Muscle layer of colon (tissue), 2 donors: ENCODE data around the gene SNAI1.

Experiments used
- H3K27ac ChIP-seq: one replicate; pipeline ENCODE4 v1.7.0; 2013; ENCODE audit warnings: low read depth, mild to moderate bottlenecking, low read length, moderate library complexity
- H3K27me3 ChIP-seq, 2 donors: one replicate each; pipeline ENCODE4 v1.7.0; 2013; ENCODE audit warnings: low read length in 2 of 2, mild to moderate bottlenecking in 2 of 2; ENCODE audit not compliant: insufficient read depth in 2 of 2, control insufficient read depth in 1 of 2
- H3K36me3 ChIP-seq: one replicate; pipeline ENCODE4 v1.7.0; 2013; ENCODE audit warnings: mild to moderate bottlenecking, low read length; ENCODE audit not compliant: insufficient read depth
- H3K4me1 ChIP-seq: one replicate; pipeline ENCODE4 v1.7.0; 2013; ENCODE audit warnings: mild to moderate bottlenecking, low read length; ENCODE audit not compliant: insufficient read depth
- H3K4me3 ChIP-seq, 2 donors: one replicate each; pipeline ENCODE4 v1.7.0; 2013; ENCODE audit warnings: low read length in 2 of 2, low read depth in 1 of 2, mild to moderate bottlenecking in 1 of 2, moderate library complexity in 1 of 2
- H3K9ac ChIP-seq: one replicate; pipeline ENCODE4 v1.7.0; 2013; ENCODE audit warnings: low read length
- H3K9me3 ChIP-seq: one replicate; pipeline ENCODE4 v1.7.0; 2013; ENCODE audit warnings: mild to moderate bottlenecking, low read length
- donor health status: abdominal sarcoma.
- donor health status: Adenocarcinoma of cecum.

Gene SNAI1

GRCh38 chr20:50017576-50018248 lies 34.9 kb downstream of the SNAI1 start:
- Histone ChIP-seq H3K36me3 (no peaks in the 10 kb centered on the region), H3K27ac (no peak overlapping the region), H3K9ac (no peak overlapping the region), H3K4me1 (peaks cover 24% of the 10 kb centered on the region), H3K9me3 (no peaks in the 10 kb centered on the region), H3K27me3 (no peaks in the 10 kb centered on the region), H3K4me3 (no peak overlapping the region)

- Histone ChIP-seq H3K9ac (no peak overlapping the region), H3K27me3 (no peaks in the 10 kb centered on the region), H3K36me3 (no peaks in the 10 kb centered on the region), H3K9me3 (no peaks in the 10 kb centered on the region), H3K4me3 (no peak overlapping the region), H3K27ac (no peak overlapping the region), H3K4me1 (peaks cover 24% of the 10 kb centered on the region)
Measured at GRCh38 chr20:50019466-50020256, 36.9 kb downstream of the SNAI1 start.

DNA sequence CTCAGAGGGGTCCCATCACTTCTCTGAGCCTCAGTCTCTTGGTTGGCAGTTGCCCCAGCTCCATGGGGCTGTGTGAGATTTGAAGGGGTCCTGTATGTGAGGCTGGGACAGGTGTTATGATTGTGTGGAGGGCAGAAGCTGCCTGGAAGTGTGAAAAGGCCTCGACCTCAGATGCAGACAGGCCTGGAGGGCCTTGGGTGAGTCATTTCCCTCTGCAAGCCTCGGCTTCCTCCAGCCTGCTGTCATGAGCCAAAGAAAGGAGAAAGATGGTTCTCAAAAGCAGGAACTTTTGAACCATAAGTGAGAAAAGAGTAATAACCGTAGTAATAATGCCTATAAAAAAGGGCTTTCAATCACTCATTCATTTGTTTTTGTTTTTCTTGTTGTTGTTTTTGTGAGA lies 37.5 kb downstream of the SNAI1 start:
- no peaks in the 10 kb centered on the region for H3K36me3 ChIP-seq
- H3K9me3 ChIP-seq: no peaks in the 10 kb centered on the region
- H3K4me1 ChIP-seq: peaks cover 24% of the 10 kb centered on the region
- H3K4me3 ChIP-seq: no peak overlapping the region
- H3K27ac ChIP-seq: no peak overlapping the region
- no peak overlapping the region for H3K9ac ChIP-seq
- no peaks in the 10 kb centered on the region for H3K27me3 ChIP-seq

- no peaks in the 10 kb centered on the region for H3K36me3 ChIP-seq
- H3K4me1 ChIP-seq: peaks cover 15% of the 10 kb centered on the region
- H3K27ac ChIP-seq: no peak overlapping the region
- no peak overlapping the region for H3K4me3 ChIP-seq
- no peaks in the 10 kb centered on the region for H3K27me3 ChIP-seq
- no peak overlapping the region for H3K9ac ChIP-seq
- H3K9me3 ChIP-seq: no peaks in the 10 kb centered on the region
Measured at GRCh38 chr20:50022676-50023075, 39.9 kb downstream of the SNAI1 start.

DNA sequence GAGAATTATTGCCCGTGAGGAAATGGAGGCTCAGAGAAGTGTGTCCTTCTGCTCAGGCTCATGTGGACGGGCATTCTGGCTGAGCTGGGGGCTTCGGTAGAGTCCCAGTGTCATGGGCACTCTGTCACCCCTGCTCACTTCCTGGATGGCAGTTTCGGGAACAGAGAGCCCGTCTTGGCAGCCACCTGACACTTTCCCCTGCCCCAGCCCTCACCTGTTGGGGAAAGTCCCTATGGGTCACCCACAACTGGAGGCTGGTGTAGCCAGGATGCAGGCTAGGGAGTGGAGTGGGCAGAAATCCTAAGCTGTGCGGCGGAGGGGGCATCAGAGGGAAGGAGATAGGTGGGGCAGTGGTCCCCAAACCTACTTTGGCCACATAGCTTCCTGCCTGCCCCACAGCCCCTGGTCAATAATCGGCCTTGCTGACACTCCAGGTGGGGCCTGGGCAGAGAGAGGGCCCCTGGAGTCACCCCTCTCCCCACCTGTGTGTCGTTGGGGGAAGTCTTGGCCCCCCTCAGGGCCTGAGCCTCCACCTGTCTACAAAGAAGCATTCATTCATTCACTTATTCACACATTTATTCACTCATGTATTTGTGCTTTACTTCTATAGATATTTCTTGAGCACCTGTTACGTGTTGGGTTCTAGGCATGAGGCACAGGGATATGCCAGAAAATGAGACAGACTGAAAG lies 40.5 kb downstream of the SNAI1 start:
- H3K27ac ChIP-seq: no peak overlapping the region
- no peak overlapping the region for H3K9ac ChIP-seq
- no peaks in the 10 kb centered on the region for H3K36me3 ChIP-seq
- H3K9me3 ChIP-seq: no peaks in the 10 kb centered on the region
- H3K27me3 ChIP-seq: no peaks in the 10 kb centered on the region
- peaks cover 20% of the 10 kb centered on the region for H3K4me1 ChIP-seq
- H3K4me3 ChIP-seq: no peak overlapping the region

DNA sequence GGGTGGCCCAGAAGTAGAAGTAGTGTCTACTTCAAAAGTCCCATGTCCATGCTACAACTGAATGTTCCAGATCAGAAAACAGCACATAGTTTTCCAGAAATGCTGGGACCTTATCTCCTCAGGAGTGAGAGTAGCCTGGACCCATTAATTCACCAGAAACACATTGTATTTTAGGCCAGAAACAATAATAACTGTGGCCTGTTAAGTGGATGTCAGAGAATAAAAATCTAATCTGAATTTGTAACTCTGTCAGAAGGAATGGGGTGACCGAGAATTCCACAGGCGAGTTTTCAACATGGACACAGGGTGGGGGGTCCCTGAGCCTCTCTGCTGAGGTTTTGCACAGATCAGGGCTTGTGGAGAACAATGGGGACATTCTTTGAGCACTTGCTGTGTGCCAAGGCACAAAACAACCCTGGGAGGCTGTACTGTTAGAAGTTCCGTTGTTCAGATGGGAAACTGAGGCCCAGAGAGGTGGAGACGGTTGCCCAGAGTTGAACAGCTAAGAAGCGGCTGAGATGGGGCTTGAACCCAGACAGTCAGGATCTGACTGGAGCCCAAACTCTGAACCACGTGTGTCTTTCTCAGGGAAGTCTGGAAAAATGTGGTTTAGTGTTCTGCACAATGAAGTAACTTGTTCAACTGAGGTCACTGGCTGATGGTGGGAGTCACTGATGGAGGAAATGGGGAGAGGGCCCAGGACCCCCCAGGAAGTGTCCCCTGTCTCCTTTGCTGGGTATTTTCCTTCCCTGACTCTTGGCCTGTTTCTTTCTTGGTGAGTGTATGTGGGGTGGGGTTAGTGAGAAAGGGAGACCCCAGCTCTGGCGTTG lies 44.2 kb downstream of the SNAI1 start:
- H3K27ac ChIP-seq: no peak overlapping the region

GRCh38 chr20:50027611-50028105 lies 44.9 kb downstream of the SNAI1 start:
- Histone ChIP-seq H3K9me3 (no peaks in the 10 kb centered on the region), H3K27me3 (no peaks in the 10 kb centered on the region), H3K4me3 (no peak overlapping the region), H3K27ac (no peak overlapping the region), H3K4me1 (peaks cover 15% of the 10 kb centered on the region), H3K9ac (no peak overlapping the region), H3K36me3 (no peaks in the 10 kb centered on the region)

More for the DNA sequence above, 44.2 kb downstream of the SNAI1 start:
- Histone ChIP-seq H3K4me3 (no peak overlapping the region), H3K9me3 (no peaks in the 10 kb centered on the region), H3K9ac (no peak overlapping the region), H3K27me3 (no peaks in the 10 kb centered on the region), H3K4me1 (peaks cover 15% of the 10 kb centered on the region), H3K36me3 (no peaks in the 10 kb centered on the region)

GRCh38 chr20:50029083-50029696 lies 46.4 kb downstream of the SNAI1 start:
- Histone ChIP-seq H3K4me1 (peaks cover 28% of the 10 kb centered on the region), H3K9me3 (no peaks in the 10 kb centered on the region), H3K27me3 (no peaks in the 10 kb centered on the region), H3K9ac (no peak overlapping the region), H3K4me3 (no peak overlapping the region), H3K27ac (no peak overlapping the region), H3K36me3 (no peaks in the 10 kb centered on the region)

- no peaks in the 10 kb centered on the region for H3K27me3 ChIP-seq
- no peak overlapping the region for H3K27ac ChIP-seq
- H3K9ac ChIP-seq: no peak overlapping the region
- H3K9me3 ChIP-seq: no peaks in the 10 kb centered on the region
- peaks cover 34% of the 10 kb centered on the region for H3K4me1 ChIP-seq
- no peak overlapping the region for H3K4me3 ChIP-seq
- H3K36me3 ChIP-seq: no peaks in the 10 kb centered on the region
Measured at GRCh38 chr20:50029697-50030461, 47.1 kb downstream of the SNAI1 start.

DNA sequence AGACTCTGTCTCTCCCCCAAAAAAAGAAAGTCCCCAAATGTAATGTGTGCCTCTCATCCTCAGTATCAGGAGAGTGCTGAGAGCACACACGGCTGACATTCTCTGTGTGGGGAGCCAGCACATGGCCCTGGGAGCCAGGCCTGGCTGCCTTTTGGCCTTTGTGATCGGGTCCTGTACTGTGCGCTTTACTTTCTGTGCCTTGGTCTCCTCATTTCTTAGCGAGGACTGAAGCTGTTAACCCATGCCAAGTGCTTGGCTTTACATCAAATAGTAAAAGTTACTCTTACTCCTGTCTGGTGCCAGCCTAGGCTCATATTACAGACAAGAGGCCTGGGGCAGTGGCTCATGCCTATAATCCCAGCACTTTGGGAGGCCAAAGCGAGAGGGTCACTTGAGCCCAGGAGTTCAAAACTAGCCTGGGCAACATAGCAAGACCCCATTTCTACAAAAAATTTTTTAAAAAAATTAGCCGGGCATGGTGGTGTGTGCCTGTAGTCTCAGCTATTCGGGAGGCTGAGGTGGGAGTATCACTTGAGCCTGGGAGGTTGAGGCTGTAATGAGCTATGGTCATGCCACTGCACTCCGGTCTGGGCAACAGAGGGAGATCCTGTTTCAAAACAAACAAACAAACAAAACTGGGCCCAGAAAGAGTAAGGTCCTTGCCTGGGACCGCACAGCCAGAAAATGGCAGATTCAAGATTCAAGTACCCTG lies 50.3 kb downstream of the SNAI1 start:
- no peak overlapping the region for H3K9ac ChIP-seq
- no peaks in the 10 kb centered on the region for H3K9me3 ChIP-seq
- H3K27me3 ChIP-seq: no peaks in the 10 kb centered on the region
- no peaks in the 10 kb centered on the region for H3K36me3 ChIP-seq
- peaks cover 28% of the 10 kb centered on the region for H3K4me1 ChIP-seq
- peak overlapping the region; percentile 32 for H3K27ac ChIP-seq
- H3K4me3 ChIP-seq: no peak overlapping the region
